HG03457 (cell line): ENCODE measurements around the gene CDKN2C.
"Not testable (repeated sequence)": the region's sequence is repeated elsewhere in the genome, so short reads cannot be mapped to it uniquely, and the experiment has no call there.

Experiments used
- ATAC-seq: cut with Tn5 transposase; IDR thresholded peaks from one replicate; pipeline ENCODE4 v1.9.1; 2021; ENCODE audit warnings: moderate number of reproducible peaks; ENCODE audit not compliant: unreplicated experiment

The CDKN2C gene

DNA sequence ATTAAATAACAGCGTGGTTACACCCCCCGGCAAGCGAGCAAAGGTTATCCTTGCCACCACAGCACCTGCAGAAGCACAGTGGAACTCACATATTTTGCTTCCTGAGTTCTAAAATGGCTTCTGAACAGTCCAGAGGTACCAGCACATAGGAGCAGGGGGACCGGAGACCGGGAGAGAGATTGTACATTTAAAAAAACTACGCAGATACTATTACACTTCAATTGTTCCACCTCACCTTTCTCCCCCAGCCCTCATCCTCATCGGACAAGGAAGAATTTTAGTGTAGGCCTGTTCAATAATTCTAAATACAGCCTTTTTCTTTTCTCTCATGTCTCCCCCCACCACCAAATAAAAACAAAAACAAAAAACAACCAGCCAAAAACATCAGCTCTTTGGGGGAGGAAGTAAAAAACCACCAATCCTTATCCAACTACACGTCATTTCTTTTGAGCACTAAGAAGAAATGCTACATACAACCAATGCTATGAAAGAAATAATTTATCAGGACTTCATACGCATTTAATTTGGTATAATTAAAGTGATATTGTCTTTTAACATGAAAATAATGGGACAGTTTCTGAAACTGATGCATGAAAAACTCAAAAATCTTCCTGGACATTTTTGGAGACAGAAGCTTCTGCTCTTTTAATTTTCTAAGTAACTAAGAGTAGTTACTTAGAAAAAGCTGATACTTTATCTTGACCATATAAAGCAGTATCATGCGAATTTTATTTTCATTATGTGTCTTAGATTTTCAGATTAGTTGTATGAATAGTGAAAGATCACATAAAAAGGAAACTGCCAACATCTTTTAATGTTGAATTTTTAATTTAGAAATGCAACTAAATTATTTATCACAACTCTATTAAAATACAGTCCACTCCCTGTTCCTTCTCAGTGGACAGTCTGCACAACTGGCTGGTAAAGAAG is 9.1 kb downstream of the CDKN2C start:
- ATAC-seq = no peak

DNA sequence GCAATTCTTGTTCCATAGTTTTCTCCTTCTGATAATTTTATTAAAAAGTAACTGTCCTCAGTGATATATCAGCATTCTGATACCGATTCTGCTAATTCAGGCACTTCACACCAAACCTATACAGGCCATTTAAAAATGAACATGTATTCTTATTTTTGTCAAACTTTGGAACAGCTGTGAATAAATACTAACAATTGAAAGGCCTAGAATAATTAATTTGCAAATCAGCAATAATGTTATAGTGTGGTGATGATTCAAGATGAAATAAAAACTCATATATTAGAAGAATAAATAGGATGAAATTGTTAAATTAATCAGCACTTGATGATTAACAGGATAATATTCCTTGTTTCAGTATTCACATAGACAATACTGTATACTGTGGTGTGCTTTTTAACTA is 9.9 kb downstream of the CDKN2C start:
- ATAC-seq = no peak

DNA sequence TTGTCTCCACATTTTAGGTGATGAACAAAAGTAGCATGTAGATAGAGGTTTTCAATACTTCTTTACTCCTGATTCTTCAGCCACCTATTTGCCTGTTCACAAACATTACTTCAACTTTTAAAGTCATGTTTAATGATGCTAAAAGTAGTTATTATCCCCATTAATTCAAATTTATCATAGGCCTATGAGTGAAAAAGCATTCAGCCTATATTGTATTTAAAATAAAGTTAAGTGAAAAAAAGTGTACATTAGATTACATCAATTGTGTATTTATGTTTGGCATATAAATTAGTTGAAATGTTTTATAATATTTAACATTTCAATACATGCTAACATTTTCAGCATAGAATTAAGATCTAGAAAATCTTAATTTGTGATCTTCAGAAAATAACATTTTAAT is 10.5 kb downstream of the CDKN2C start:
- ATAC-seq = no peak

DNA sequence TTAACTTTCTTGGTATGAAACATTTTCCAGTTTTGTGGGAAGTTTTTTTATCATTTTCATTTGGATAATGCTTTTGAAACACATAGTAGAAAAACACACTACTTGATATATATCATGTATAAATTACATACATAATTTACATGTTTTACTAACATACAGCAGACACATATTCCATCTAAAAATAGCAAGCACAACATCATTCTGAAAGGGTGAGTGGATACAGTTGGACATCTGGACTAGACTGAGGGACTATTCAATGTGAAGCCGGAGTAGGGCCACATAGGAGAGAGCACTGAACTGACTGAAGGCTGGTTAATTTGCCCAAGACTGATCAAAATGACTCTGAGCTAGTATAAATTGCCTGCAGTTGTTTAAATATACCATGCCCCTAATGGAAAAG is 11.7 kb downstream of the CDKN2C start:
- no peak for ATAC-seq

DNA sequence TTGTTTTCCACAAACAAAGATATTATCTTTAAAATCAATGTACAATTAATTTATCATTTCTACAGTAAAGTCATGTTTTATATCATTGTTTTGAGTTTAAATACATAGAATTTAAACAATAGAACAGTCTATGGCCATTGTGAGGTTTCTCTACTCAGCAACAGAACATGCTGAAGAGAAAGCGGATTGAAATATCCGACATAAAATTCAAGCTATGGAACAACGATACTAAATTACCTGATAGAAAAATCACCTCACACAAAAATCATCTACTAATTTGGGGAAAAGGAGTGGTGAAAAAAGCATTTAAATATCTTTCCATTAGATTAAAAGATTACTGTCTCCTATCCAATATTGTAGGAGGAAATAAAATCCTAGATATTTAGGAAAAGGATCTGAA is 12.6 kb downstream of the CDKN2C start:
- ATAC-seq = no peak

DNA sequence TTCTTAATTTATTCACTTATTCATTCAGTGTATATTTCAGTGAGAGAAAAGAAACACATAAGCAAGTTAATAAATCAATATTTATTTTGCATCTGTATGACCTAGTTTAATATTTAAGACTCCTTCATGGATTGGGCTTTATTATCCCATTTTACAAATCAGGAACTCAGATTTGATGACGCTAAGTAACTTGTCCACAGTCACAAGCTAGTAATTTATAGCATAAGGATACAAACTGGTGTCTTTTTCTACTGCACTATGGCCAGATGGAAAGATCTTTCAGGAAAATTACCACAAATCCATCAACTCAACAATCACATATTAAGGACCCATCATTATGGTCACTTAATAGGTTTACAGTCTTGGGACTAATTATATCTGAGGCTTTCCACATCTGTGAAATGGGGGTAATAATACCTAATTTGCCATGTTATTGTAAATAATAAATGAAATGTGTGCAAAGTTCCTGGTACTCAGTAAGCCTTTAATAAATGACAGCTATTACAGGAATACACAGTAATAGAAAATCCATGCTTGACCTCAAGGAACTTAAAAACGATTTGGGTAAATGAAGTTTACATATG is 13.3 kb downstream of the CDKN2C start:
- ATAC-seq = no peak

DNA sequence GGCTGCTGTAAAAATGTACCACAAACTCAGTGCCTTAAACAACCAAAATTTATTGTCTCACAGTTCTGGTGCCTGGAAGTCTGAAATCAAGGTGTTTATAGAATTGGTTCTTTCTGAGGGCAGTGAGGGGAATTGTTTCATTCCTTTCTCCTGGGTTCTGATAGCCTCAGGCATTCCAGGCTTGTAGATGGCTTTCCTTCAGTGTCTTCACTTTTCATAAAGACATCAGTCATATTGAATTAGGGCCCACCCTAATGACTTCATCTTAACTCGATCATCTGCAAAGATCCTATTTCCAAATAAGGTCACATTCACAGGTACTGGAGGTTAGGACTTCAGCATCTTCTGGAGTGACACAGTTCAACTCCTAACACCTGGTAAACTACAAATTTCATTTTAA is 15.0 kb downstream of the CDKN2C start:
- no peak for ATAC-seq

DNA sequence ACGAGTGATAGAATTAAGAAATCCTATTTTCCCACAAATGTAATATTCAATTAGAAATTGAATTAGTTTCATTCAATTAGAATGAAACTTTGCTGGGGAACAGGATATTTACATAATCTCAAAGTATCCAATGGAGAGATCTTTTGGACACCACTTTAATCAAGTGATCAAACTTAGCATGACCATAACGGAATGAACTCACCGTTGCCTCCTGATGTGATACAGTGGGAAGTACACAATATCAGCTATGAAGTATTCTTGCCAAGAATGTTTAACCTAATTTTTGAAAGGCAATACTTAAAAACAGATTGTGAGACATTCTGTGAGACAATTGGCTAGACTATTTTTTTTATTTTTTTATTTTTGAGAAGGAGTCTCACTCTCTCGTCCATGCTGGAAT is 16.6 kb downstream of the CDKN2C start:
- no peak for ATAC-seq

DNA sequence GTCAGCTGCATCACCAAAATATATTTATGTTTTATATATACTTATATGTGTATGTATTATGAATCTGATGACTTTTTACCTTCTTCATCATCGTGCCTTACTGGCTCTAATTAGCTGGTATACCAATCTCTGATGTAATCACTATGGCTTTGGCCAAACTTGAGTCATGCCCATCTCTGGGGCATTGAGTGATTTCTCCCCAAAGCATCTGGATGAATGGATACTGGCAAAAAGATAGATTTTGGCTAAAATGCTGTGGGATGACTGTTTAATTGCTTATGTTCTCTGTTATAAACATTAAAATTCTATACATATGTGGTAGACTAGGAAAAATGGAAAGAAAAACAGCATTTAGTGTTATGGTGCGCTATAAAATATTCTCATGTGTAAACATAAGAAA is 19.6 kb downstream of the CDKN2C start:
- ATAC-seq = no peak

DNA sequence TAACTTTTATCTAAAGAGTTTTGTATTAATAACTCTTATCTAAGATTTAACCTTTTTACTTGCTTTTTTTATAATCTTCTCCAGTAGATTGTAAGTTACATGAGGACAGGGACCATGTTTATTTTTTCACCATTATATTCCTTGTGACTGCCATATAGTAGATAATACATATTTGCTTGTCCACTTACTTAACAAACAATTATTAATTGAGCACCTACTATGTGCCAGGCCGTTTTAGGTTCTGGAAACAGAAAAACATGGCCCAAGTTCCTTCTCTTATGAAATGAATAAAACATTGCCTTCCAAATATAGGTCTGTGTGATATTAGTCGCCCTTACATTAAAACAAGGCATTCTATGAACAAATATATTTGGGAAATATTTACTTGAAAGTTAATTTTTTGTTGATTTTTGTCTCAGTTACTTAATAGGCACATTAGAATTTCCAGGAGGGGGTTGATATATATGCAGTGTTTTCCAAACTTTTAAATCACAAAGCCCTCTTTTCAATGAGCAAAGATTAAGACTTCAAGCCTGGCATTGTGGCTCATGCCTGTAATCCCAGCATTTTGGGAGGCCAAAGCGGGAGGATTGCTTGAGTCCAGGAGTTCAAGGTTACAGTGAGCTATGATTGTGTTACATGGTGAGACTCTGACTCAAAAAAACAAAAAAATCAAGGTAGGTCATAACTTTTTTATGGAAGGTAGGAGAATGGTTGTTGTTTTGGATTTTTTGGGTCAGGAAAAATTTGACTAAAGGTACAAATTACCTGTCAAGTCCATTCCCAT is 22.7 kb downstream of the CDKN2C start:
- ATAC-seq = no peak

DNA sequence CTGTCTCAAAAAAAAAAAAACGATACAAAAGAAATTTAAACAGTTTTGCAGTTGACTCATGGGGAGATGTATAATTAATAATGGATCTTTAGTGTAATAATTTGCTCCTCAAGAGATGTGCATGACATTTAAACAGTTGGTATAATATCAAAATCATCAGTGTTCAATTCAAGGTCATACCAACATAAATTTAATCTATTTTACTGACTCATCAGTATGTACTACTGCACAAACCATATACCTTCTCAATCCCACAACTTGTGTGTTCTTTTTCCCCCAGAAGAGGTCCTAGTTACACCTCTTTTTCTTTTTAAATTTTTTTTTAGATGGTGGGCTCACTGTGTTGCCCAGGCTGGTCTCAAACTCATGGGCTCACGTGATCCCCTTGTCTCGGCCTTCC is 23.6 kb downstream of the CDKN2C start:
- ATAC-seq = no peak

DNA sequence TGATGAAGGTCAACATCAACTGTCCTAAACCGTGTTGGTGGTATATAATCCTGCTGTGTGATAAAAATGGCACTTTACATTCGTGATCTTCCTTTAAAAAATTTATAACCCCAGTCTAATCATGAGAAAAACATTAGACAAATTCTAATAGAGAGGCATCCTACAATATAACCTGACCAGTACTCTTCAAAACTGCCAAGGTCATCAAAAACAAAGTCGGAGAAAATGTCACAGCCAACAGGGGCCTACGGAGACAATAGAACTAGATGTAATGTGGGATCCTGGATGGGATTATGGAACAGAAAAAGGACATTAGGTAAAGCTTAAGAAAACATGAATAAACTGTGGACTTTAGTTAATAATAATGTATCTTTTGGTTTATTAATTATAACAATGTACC is 25.0 kb downstream of the CDKN2C start:
- ATAC-seq = no peak

DNA sequence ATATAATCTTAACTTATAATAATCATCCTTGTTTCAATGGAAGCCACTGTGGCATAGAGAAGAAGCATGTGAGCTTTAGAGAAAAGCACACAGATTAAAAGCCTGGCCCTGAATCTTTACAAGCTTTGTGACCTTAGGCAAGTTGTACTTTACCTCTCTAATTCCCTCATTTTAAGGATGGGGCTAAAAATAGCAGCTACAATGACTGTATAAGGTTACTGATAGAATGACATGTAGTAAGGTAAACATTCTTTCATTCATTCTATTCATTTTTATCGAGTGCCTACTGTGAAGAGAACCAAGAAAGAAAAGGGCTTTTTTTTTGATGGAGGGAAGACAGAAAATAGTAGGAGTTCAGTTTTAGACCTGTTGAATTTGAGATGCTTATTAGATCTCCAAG is 25.6 kb downstream of the CDKN2C start:
- ATAC-seq = no peak

DNA sequence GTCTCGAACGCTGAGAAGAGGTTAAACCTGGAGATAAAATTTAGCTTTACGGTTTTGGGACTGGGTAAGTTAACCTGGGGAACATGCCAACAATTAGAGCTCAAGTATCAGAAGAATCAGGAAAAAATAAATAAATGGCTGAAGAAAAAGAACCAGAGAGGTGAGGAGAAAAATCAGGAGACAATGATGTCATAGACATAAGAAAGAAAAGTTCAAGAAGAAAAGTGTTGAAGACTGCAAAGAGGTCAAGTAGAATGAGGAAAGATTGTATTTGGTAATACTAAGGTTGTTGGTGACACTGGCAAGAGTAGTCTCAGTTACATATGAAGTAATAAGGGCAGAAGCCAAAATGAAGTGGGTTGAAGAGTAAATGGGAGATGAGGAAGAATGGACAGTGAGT is 26.0 kb downstream of the CDKN2C start:
- no peak for ATAC-seq

DNA sequence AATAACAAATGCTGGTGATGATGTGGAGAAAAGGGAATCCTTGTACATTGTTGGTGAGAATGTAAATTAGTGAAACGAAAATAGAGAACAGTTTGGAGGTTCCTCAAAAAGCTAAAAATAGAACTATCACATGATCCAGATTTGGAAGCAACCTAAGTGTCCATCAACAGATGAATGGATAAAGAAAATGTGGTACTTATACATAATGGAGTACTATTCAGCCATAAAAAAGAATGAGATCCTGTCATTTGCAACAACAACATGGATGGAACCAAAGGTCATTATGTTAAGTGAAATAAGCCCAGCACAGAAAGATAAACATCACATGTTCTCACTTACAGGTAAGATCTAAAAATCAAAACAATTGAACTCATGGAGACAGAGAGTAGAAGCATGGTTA is 29.3 kb downstream of the CDKN2C start:
- not testable (repeated sequence) for ATAC-seq

DNA sequence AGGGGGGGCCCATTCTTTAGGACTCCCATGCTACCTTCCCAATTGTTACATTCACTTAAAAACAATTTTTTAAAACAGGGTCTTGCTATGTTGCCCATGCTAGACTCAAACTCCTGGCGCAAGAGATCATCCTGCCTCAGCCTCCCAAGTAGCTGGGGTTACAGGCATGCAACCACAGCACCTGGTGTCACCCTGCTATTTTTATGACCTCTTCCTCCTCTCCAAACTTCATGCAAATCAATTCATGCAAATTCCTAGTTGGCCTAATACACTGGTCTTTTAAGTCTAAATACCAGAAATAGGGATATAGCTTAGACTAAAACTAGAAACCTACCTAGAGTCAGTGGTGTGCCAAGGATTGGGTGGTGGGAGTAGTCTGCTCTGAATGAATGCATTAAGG is 30.1 kb downstream of the CDKN2C start:
- no peak for ATAC-seq

DNA sequence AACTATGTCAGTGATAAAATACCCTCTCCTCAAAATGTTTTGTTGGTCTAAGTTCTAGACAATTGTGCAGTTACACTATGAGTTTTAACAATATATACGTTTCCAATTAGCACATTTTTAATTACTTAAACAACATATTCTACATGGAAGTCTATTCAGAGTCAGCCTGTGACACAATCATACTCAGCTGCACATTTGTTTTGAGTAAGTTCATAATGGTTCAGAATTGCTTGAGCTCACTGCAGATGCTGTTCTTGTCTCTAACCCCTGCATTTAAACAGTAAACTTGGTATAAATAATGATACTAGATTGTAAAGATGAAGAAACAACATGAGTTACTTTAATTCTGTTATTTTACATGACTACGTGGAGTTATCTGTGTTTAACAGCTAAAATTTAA is 30.6 kb downstream of the CDKN2C start:
- ATAC-seq = no peak

DNA sequence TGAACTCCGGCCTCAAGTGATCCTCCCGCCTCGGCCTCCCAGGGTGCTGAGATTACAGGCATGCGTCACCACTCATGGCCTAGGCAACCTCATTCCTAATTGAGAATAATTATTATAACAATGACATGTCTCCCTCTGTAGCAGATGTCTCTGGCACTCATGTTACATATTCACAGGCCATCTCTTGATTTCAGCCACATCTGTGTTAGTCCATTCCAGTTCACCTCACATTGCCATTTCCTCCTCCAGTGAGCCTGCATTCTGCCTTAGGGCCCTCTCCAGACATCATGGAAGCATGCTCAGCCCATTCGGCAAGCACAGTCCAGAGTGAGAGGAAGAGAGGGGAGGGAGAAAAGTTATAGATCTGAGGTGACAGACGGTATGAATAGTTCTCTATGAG is 32.5 kb downstream of the CDKN2C start:
- ATAC-seq = no peak

DNA sequence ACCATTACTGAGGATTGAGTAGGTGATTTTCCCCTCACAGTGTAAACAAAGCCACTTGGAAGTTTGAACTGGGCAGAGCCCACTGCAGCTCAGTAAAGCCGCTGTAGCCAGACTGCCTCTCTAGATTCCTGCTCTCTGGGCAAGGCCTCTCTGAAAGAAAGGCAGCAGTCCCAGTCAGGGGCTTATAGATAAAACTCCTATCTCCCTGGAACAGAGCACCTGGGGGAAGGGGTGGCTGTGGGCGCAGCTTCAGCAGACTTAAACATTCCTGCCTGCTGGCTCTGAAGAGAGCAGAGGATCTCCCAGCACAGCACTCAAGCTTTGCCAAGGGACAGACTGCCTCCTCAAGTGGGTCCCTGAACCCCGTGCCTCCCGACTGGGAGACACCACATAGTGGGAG is 35.5 kb downstream of the CDKN2C start:
- ATAC-seq = not testable (repeated sequence)

DNA sequence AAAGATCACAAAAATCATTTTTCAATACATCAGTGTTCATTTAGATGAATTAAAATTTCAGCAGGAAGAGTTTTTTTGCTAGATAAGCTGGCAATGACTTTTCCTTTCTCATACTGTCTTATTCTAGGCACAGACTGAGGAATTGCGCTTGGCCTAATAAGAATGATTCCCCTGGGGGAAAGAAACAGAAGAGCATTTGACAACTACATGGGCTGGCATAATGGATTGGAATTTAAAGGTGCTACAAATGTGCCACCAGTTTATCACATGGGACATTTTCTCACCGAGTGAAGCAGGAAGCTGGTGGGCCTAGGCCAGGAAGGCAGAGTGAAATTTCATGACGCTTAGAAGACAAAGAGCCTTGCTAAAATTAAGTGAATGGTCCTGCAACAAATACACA is 39.3 kb downstream of the CDKN2C start:
- ATAC-seq = no peak

DNA sequence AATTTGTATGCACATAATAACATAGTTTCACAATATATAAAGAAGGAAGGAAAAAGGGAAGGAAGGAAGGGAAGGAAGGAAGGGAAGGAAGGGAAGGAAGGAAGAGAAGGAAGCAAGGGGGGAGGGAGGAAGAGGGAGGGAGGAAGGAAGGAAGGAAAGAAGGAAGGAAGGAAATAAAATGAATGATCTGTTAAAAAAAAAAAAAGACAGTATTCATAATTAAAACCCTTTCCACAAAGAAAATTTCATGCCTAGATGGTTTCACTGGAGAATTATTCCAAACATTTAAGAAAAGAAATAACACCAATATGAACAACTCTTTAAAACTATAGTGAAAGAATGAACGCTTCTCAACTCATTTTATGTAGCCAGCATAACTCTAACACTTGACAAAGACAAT is 44.8 kb downstream of the CDKN2C start:
- ATAC-seq = no peak

DNA sequence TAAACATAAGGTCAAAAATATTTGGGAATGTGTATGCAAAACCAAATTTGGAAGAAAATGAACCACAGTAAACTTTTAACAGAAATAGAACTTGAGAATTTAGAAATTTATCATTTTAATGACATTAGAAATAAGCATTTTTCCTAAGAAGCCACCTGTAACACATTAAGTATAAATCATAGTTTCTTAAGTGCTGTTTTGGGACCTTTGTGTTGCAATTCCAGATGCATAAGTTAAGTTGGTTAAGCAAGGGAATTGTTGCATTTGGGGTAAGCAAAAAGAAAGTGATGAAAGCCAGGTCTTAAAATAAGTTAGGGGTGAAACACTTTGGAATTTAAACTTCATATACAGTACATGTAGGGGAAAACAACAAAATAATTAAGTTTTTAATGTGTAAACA is 49.8 kb downstream of the CDKN2C start:
- no peak for ATAC-seq
